GM12878 (cell line): ENCODE data around the gene TNFAIP8L2.

ENCODE experiments used
- BCL11A ChIP-seq: IDR thresholded peaks from 2 replicates; pipeline ENCODE4 v1.6.1; 2011; ENCODE audit warnings: low read depth, low read length
- CHD1 ChIP-seq: IDR thresholded peaks from 2 replicates; pipeline ENCODE4 v1.6.1; 2012; ENCODE audit warnings: low read depth, low read length, improper control_type of control experiment
- RCOR1 ChIP-seq: conservative IDR thresholded peaks from 2 replicates; pipeline ENCODE4 v1.6.1; 2012; ENCODE audit warnings: low read depth, low read length, improper control_type of control experiment
- SREBF1 ChIP-seq: IDR thresholded peaks from 2 replicates; pipeline ENCODE4 v1.6.1; 2012; ENCODE audit warnings: mild to moderate bottlenecking, low read length
- ZNF24 ChIP-seq: fragments of 450-650 bp; IDR thresholded peaks from 2 replicates; pipeline ENCODE4 v1.6.1; 2017; ENCODE audit warnings: antibody characterized with exemption, mild to moderate bottlenecking
- TF ChIP-seq, protein P1 (sequence below): fragments of 450-650 bp; IDR thresholded peaks from 2 replicates; pipeline ENCODE4 v1.6.1; 2014; ENCODE audit warnings: mild to moderate bottlenecking

DNA sequence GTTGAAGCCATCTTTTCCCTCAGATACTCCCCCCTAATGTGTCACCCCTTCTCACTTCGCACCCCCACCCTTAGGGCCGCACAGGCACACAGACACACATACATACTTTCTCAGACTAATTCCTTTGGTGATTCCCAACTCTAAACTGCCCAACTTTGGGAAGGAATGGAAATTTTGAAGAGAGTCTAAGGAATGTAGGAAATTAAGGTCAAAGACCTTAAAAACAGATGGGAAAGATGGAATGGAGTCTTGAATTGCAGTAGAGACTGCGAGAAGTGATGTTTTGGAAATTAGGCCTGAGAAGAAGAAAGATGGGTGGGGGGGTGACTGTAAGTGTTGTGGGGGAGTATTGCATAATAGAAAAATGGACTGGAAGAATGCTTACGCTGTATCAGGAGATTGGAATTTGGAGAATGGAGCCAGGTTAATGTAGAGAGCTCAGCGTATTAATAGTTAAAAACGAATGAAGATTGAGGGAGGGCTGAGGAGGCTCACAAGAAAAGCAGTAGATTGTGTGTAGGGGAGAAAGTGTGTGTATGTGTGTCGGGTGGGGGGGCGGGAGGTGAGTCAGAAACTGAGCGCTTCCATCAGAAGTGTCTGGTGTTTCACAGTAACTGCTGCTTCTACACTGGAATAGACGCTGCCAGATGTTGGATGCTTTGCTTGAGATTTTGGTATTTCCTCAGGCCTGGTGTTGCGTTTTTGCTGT, 43.6 kb downstream of the TNFAIP8L2 start:
- TF ChIP-seq, protein P1, sequence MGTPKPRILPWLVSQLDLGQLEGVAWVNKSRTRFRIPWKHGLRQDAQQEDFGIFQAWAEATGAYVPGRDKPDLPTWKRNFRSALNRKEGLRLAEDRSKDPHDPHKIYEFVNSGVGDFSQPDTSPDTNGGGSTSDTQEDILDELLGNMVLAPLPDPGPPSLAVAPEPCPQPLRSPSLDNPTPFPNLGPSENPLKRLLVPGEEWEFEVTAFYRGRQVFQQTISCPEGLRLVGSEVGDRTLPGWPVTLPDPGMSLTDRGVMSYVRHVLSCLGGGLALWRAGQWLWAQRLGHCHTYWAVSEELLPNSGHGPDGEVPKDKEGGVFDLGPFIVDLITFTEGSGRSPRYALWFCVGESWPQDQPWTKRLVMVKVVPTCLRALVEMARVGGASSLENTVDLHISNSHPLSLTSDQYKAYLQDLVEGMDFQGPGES, result no peak
- TF ChIP-seq SREBF1 (no peak), RCOR1 (no peak), BCL11A (no peak), CHD1 (no peak), ZNF24 (no peak)
